Skin epidermis (tissue), 12 donors: ENCODE results near the gene BMPR1A.

ENCODE experiments used
- H3K27ac ChIP-seq, 21 experiments: fragments of 200-600 bp; sonication (generic) in 11 of 21; one replicate each; pipeline ENCODE4 v1.5.0; 2020; ENCODE audit warnings: mild to moderate bottlenecking in 3 of 21, inconsistent platforms in 2 of 21, moderate library complexity in 2 of 21
- H3K4me3 ChIP-seq, 7 experiments: fragments of 200-600 bp; sonication (generic) in 2 of 7; one replicate each; pipeline ENCODE4 v1.5.0; 2020; ENCODE audit warnings: inconsistent platforms in 2 of 7, mild to moderate bottlenecking in 2 of 7, moderate library complexity in 1 of 7

BMPR1A gene

GRCh38 chr10:86757113-86757972 is 924 bp downstream of the BMPR1A start:
- peak overlapping the region; percentile 60 to 97 (median 90) for H3K27ac ChIP-seq

GRCh38 chr10:86758189-86759072 is 2.0 kb downstream of the BMPR1A start:
- Histone ChIP-seq H3K27ac (peak overlapping the region in 13 of 21 experiments; percentile 45 to 97 (median 91)), H3K4me3 (peak overlapping the region in 6 of 7 experiments; percentile 79 to 91 (median 86))

More at GRCh38 chr10:86757113-86757972, 924 bp downstream of the BMPR1A start:
- peak overlapping the region; percentile 65 to 91 (median 84) for H3K4me3 ChIP-seq

GRCh38 chr10:86759073-86759672 is 2.8 kb downstream of the BMPR1A start:
- H3K4me3 ChIP-seq, result peak overlapping the region in 3 of 7 experiments; percentile 79 to 91 (median 79)
- H3K27ac ChIP-seq, result peak overlapping the region in 3 of 21 experiments; percentile 29 to 95 (median 45)

- no peak overlapping the region for H3K4me3 ChIP-seq
Observed at GRCh38 chr10:86763404-86763803, 7.0 kb downstream of the BMPR1A start.

GRCh38 chr10:86765548-86765947 is 9.1 kb downstream of the BMPR1A start:
- Histone ChIP-seq H3K4me3 (no peak overlapping the region), H3K27ac (no peak overlapping the region)

More at GRCh38 chr10:86763404-86763803, 7.0 kb downstream of the BMPR1A start:
- no peak overlapping the region for H3K27ac ChIP-seq

GRCh38 chr10:86768412-86769062 is 12.1 kb downstream of the BMPR1A start:
- H3K4me3 ChIP-seq, result no peak overlapping the region

GRCh38 chr10:86769991-86770390 is 13.6 kb downstream of the BMPR1A start:
- Histone ChIP-seq H3K4me3 (no peak overlapping the region), H3K27ac (no peak overlapping the region)

More at GRCh38 chr10:86768412-86769062, 12.1 kb downstream of the BMPR1A start:
- no peak overlapping the region for H3K27ac ChIP-seq

GRCh38 chr10:86770412-86770960 is 14.1 kb downstream of the BMPR1A start:
- Histone ChIP-seq H3K4me3 (no peak overlapping the region), H3K27ac (no peak overlapping the region)

GRCh38 chr10:86773498-86773897 is 17.1 kb downstream of the BMPR1A start:
- no peak overlapping the region for H3K4me3 ChIP-seq
- no peak overlapping the region for H3K27ac ChIP-seq

GRCh38 chr10:86775056-86775869 is 18.8 kb downstream of the BMPR1A start:
- no peak overlapping the region for H3K4me3 ChIP-seq
- peak overlapping the region in 3 of 21 experiments; percentile 2 to 54 (median 12) for H3K27ac ChIP-seq

- no peak overlapping the region for H3K4me3 ChIP-seq
- peak overlapping the region in 3 of 21 experiments; percentile 2 to 12 (median 11) for H3K27ac ChIP-seq
Observed at GRCh38 chr10:86775870-86776180, 19.4 kb downstream of the BMPR1A start.

- H3K4me3 ChIP-seq, result no peak overlapping the region
- H3K27ac ChIP-seq, result no peak overlapping the region
Observed at GRCh38 chr10:86779220-86780017, 23.0 kb downstream of the BMPR1A start.

GRCh38 chr10:86782701-86783418 is 26.4 kb downstream of the BMPR1A start:
- no peak overlapping the region for H3K4me3 ChIP-seq

GRCh38 chr10:86785037-86785436 is 28.6 kb downstream of the BMPR1A start:
- Histone ChIP-seq H3K27ac (peak overlapping the region in 11 of 21 experiments; percentile 0 to 71 (median 16)), H3K4me3 (no peak overlapping the region)

More at GRCh38 chr10:86782701-86783418, 26.4 kb downstream of the BMPR1A start:
- no peak overlapping the region for H3K27ac ChIP-seq

GRCh38 chr10:86785968-86786367 is 29.5 kb downstream of the BMPR1A start:
- no peak overlapping the region for H3K4me3 ChIP-seq
- peak overlapping the region in 4 of 21 experiments; percentile 16 to 71 (median 28) for H3K27ac ChIP-seq

- peak overlapping the region in 3 of 21 experiments; percentile 16 to 71 (median 27) for H3K27ac ChIP-seq
Observed at GRCh38 chr10:86786368-86786767, 29.9 kb downstream of the BMPR1A start.

GRCh38 chr10:86790394-86790793 is 34.0 kb downstream of the BMPR1A start:
- Histone ChIP-seq H3K27ac (no peak overlapping the region), H3K4me3 (no peak overlapping the region)

More at GRCh38 chr10:86786368-86786767, 29.9 kb downstream of the BMPR1A start:
- no peak overlapping the region for H3K4me3 ChIP-seq
